Measurements from ENCODE around the gene XBP1. TPM values are rescaled to one million over a fixed set of nuclear protein-coding genes. Genes with fewer than 3 reads are reported as not detected.

XBP1 gene
- total and polyA plus RNA-seq, 2 of the 13 experiments (the other 11 are each of a cell fraction or from before 2014, with no cell fraction given) = 416 to 427 TPM

DNA sequence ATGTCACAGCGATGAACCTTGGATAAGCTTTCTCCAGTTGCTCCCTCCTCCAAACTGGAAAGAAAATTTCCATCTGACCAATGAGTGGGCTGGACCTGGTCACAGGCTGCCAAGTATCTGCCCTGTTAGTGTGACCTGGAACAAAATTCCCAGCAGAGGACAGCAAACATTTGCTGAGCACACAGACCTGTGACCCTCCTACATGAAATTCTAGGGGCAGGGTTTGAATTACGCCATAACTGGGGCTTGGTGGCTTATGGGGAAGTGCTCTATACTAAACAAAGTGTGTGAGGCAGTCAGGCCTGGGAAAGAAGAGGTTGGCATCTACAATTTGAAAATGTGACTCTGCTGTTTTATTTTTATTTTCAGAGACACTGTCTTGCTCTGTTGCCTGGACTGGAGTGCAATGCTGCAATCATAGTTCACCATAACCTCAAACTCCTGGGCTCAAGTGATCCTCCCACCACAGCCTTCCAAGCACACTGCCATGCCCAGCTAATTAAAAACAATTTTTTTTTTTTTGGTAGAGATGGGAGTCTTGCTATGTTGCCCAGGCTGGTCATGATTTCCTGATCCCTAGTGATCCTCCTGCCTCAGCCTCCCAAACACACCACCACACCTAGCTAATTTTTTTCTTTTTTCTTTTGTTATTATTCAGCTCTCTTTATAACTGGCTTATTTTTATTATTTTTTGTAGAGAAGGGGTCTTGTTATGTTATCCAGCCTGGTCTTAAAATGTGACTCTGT, 13.6 kb upstream of the XBP1 start (continued):
- TF ChIP-seq, protein P1, sequence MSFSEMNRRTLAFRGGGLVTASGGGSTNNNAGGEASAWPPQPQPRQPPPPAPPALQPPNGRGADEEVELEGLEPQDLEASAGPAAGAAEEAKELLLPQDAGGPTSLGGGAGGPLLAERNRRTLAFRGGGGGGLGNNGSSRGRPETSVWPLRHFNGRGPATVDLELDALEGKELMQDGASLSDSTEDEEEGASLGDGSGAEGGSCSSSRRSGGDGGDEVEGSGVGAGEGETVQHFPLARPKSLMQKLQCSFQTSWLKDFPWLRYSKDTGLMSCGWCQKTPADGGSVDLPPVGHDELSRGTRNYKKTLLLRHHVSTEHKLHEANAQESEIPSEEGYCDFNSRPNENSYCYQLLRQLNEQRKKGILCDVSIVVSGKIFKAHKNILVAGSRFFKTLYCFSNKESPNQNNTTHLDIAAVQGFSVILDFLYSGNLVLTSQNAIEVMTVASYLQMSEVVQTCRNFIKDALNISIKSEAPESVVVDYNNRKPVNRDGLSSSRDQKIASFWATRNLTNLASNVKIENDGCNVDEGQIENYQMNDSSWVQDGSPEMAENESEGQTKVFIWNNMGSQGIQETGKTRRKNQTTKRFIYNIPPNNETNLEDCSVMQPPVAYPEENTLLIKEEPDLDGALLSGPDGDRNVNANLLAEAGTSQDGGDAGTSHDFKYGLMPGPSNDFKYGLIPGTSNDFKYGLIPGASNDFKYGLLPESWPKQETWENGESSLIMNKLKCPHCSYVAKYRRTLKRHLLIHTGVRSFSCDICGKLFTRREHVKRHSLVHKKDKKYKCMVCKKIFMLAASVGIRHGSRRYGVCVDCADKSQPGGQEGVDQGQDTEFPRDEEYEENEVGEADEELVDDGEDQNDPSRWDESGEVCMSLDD (CRISPR knock-in tag; IDR thresholded peaks at IDR 0.05; ENCODE audit: borderline replicate concordance) = peak; percentile 65; the same call in 1 of the 2 replicates
- TF ChIP-seq BHLHE40 (IDR thresholded peaks at IDR 0.05; ENCODE audit: low read length) (peak; percentile 41; the same call in 1 of the 2 replicates), GATAD2A (CRISPR knock-in tag; IDR thresholded peaks at IDR 0.05) (peak; percentile 95), RNF2 (conservative IDR thresholded peaks at IDR 0.05; ENCODE audit: low read depth) (no peak), FOXA1 (IDR thresholded peaks at IDR 0.05) (no peak), FOXA1 (CRISPR knock-in tag; IDR thresholded peaks at IDR 0.05) (peak; percentile 91), ZNF749 (CRISPR knock-in tag; IDR thresholded peaks at IDR 0.05; ENCODE audit: borderline replicate concordance) (0 out of 2 replicates have a peak, but pooled peaks have one; percentile 40), KDM5B (CRISPR knock-in tag; IDR thresholded peaks at IDR 0.05; ENCODE audit: borderline replicate concordance) (0 out of 2 replicates have a peak, but pooled peaks have one; percentile 32), MIER3 (CRISPR knock-in tag; IDR thresholded peaks at IDR 0.05; ENCODE audit: borderline replicate concordance) (peak; percentile 92; the same call in 1 of the 2 replicates), AKAP8 (CRISPR knock-in tag; IDR thresholded peaks at IDR 0.05) (no peak), GTF3A (CRISPR knock-in tag; conservative IDR thresholded peaks at IDR 0.05) (no peak), ZFYVE20 (CRISPR knock-in tag; IDR thresholded peaks at IDR 0.05; ENCODE audit: borderline replicate concordance, low read depth) (no peak), ZNF772 (CRISPR knock-in tag; IDR thresholded peaks at IDR 0.05) (peak; percentile 65; the same call in 1 of the 2 replicates), SIN3B (IDR thresholded peaks at IDR 0.05; ENCODE audit: low read length) (no peak), ZNF563 (CRISPR knock-in tag; IDR thresholded peaks at IDR 0.05) (no peak), ZNF367 (CRISPR knock-in tag; IDR thresholded peaks at IDR 0.05; ENCODE audit: borderline replicate concordance) (no peak), ZNF720 (CRISPR knock-in tag; IDR thresholded peaks at IDR 0.05) (no peak), ZFX (CRISPR knock-in tag; IDR thresholded peaks at IDR 0.05; ENCODE audit: low read depth) (0 out of 2 replicates have a peak, but pooled peaks have one; percentile 31), ZFP82 (CRISPR knock-in tag; IDR thresholded peaks at IDR 0.05; ENCODE audit: borderline replicate concordance) (no peak)
- TF ChIP-seq, protein P2, sequence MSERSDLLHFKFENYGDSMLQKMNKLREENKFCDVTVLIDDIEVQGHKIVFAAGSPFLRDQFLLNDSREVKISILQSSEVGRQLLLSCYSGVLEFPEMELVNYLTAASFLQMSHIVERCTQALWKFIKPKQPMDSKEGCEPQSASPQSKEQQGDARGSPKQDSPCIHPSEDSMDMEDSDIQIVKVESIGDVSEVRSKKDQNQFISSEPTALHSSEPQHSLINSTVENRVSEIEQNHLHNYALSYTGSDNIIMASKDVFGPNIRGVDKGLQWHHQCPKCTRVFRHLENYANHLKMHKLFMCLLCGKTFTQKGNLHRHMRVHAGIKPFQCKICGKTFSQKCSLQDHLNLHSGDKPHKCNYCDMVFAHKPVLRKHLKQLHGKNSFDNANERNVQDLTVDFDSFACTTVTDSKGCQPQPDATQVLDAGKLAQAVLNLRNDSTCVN (CRISPR knock-in tag; IDR thresholded peaks at IDR 0.05; ENCODE audit: borderline replicate concordance) = peak; percentile 57; the same call in 1 of the 2 replicates
- TF ChIP-seq, protein P3, sequence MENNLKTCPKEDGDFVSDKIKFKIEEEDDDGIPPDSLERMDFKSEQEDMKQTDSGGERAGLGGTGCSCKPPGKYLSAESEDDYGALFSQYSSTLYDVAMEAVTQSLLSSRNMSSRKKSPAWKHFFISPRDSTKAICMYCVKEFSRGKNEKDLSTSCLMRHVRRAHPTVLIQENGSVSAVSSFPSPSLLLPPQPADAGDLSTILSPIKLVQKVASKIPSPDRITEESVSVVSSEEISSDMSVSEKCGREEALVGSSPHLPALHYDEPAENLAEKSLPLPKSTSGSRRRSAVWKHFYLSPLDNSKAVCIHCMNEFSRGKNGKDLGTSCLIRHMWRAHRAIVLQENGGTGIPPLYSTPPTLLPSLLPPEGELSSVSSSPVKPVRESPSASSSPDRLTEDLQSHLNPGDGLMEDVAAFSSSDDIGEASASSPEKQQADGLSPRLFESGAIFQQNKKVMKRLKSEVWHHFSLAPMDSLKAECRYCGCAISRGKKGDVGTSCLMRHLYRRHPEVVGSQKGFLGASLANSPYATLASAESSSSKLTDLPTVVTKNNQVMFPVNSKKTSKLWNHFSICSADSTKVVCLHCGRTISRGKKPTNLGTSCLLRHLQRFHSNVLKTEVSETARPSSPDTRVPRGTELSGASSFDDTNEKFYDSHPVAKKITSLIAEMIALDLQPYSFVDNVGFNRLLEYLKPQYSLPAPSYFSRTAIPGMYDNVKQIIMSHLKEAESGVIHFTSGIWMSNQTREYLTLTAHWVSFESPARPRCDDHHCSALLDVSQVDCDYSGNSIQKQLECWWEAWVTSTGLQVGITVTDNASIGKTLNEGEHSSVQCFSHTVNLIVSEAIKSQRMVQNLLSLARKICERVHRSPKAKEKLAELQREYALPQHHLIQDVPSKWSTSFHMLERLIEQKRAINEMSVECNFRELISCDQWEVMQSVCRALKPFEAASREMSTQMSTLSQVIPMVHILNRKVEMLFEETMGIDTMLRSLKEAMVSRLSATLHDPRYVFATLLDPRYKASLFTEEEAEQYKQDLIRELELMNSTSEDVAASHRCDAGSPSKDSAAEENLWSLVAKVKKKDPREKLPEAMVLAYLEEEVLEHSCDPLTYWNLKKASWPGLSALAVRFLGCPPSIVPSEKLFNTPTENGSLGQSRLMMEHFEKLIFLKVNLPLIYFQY (CRISPR knock-in tag; IDR thresholded peaks at IDR 0.05; ENCODE audit: borderline replicate concordance) = 0 out of 2 replicates have a peak, but pooled peaks have one; percentile 60
- TF ChIP-seq, protein P4, sequence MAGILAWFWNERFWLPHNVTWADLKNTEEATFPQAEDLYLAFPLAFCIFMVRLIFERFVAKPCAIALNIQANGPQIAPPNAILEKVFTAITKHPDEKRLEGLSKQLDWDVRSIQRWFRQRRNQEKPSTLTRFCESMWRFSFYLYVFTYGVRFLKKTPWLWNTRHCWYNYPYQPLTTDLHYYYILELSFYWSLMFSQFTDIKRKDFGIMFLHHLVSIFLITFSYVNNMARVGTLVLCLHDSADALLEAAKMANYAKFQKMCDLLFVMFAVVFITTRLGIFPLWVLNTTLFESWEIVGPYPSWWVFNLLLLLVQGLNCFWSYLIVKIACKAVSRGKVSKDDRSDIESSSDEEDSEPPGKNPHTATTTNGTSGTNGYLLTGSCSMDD (CRISPR knock-in tag; IDR thresholded peaks at IDR 0.05) = no peak

All from HepG2 (cell line).